Neural cell (in vitro differentiated cells): ENCODE measurements around the gene ADGRF5.

Source experiments
- CTCF ChIP-seq: fragments of 450-650 bp; IDR thresholded peaks from 2 replicates; pipeline ENCODE4 v1.5.1; 2014; ENCODE audit warnings: antibody characterized with exemption, mild to moderate bottlenecking, moderate library complexity; ENCODE audit not compliant: poor library complexity, severe bottlenecking
- EP300 ChIP-seq: fragments of 450-650 bp; conservative IDR thresholded peaks from 2 replicates; pipeline ENCODE4 v1.6.1; 2014; ENCODE audit warnings: antibody characterized with exemption, mild to moderate bottlenecking, moderate library complexity; ENCODE audit not compliant: poor library complexity, severe bottlenecking
- EZH2 ChIP-seq: fragments of 200-600, 300-800 bp; shearing (Covaris generic), sonication (generic); IDR thresholded peaks from 2 replicates; pipeline ENCODE4 v1.6.1; 2014; ENCODE audit warnings: antibody characterized with exemption, low read length, borderline replicate concordance, mild to moderate bottlenecking; ENCODE audit not compliant: insufficient read depth, poor library complexity, severe bottlenecking
- POLR2AphosphoS5 ChIP-seq: IDR thresholded peaks from 2 replicates; pipeline ENCODE4 v1.6.1; 2012
- RAD21 ChIP-seq: fragments of 450-650 bp; conservative IDR thresholded peaks from 2 replicates; pipeline ENCODE4 v1.6.1; 2014; ENCODE audit warnings: antibody characterized with exemption, mild to moderate bottlenecking, moderate library complexity
- SMC3 ChIP-seq: fragments of 450-650 bp; conservative IDR thresholded peaks from 2 replicates; pipeline ENCODE4 v1.6.1; 2014; ENCODE audit warnings: antibody characterized with exemption, mild to moderate bottlenecking, moderate library complexity; ENCODE audit not compliant: poor library complexity
- TAF1 ChIP-seq: IDR thresholded peaks from 2 replicates; pipeline ENCODE4 v1.6.1; 2012; ENCODE audit warnings: low read depth
- TF ChIP-seq, protein P1 (sequence below): IDR thresholded peaks from 2 replicates; pipeline ENCODE4 v1.6.1; 2012; ENCODE audit warnings: borderline replicate concordance

GRCh38 chr6:46903175-46903574 lies 18.6 kb downstream of the ADGRF5 start:
- no peak for TF ChIP-seq CTCF
- no peak for TF ChIP-seq POLR2AphosphoS5
- TF ChIP-seq EP300: no peak
- no peak for TF ChIP-seq EZH2
- TF ChIP-seq TAF1: no peak
- TF ChIP-seq RAD21: no peak
- TF ChIP-seq, protein P1, sequence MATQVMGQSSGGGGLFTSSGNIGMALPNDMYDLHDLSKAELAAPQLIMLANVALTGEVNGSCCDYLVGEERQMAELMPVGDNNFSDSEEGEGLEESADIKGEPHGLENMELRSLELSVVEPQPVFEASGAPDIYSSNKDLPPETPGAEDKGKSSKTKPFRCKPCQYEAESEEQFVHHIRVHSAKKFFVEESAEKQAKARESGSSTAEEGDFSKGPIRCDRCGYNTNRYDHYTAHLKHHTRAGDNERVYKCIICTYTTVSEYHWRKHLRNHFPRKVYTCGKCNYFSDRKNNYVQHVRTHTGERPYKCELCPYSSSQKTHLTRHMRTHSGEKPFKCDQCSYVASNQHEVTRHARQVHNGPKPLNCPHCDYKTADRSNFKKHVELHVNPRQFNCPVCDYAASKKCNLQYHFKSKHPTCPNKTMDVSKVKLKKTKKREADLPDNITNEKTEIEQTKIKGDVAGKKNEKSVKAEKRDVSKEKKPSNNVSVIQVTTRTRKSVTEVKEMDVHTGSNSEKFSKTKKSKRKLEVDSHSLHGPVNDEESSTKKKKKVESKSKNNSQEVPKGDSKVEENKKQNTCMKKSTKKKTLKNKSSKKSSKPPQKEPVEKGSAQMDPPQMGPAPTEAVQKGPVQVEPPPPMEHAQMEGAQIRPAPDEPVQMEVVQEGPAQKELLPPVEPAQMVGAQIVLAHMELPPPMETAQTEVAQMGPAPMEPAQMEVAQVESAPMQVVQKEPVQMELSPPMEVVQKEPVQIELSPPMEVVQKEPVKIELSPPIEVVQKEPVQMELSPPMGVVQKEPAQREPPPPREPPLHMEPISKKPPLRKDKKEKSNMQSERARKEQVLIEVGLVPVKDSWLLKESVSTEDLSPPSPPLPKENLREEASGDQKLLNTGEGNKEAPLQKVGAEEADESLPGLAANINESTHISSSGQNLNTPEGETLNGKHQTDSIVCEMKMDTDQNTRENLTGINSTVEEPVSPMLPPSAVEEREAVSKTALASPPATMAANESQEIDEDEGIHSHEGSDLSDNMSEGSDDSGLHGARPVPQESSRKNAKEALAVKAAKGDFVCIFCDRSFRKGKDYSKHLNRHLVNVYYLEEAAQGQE: no peak
- TF ChIP-seq SMC3: no peak
